ENCODE measurements around the gene PRIMPOL.
"Not testable (repeated sequence)": the region's sequence is repeated elsewhere in the genome, so short reads cannot be mapped to it uniquely, and the experiment has no call there.

PRIMPOL gene

GRCh38 chr4:184636897-184637296 is 12.6 kb upstream of the PRIMPOL start:
- no peak for DNase-seq (ENCODE audit: low spot score)

DNA sequence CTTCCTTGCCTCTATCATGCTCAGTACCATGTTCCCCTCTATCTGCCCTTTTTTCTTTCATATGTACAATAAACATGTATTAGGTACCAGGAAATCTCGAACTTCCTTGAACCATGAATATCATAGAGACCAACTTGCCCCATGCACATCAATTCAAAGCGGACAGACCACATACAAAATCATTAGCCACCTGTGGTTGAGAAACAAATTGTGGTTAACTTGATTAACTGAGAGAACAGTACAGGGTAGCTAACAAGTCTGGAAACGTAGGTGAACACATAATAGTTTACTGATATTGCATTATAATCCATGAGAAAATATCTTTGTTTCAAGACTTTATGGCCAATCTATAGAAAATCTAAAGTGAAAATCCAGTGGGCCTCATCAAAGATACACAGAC is 8.5 kb upstream of the PRIMPOL start:
- DNase-seq (ENCODE audit: low spot score): no peak

DNA sequence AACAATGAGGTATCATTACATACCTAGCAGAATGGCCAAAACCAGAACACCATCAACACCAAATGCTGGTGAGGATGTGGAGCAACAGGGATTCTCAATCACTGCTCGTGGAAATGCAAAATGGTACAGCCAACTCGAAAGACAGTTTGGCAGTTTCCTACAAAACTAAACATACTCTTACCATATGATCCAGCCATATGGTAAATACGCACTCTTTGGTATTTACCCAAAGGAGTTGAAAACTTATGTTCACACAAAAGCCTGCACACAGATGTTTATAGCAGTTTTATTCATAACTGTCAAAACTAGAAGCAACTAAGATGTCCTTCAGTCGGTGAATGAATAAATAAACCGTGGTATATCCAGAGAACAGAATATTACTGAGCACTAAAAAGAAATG is 8.1 kb upstream of the PRIMPOL start:
- DNase-seq (ENCODE audit: low spot score): no peak

GRCh38 chr4:184643731-184644130 is 5.8 kb upstream of the PRIMPOL start:
- DNase-seq (ENCODE audit: low spot score): no peak

DNA sequence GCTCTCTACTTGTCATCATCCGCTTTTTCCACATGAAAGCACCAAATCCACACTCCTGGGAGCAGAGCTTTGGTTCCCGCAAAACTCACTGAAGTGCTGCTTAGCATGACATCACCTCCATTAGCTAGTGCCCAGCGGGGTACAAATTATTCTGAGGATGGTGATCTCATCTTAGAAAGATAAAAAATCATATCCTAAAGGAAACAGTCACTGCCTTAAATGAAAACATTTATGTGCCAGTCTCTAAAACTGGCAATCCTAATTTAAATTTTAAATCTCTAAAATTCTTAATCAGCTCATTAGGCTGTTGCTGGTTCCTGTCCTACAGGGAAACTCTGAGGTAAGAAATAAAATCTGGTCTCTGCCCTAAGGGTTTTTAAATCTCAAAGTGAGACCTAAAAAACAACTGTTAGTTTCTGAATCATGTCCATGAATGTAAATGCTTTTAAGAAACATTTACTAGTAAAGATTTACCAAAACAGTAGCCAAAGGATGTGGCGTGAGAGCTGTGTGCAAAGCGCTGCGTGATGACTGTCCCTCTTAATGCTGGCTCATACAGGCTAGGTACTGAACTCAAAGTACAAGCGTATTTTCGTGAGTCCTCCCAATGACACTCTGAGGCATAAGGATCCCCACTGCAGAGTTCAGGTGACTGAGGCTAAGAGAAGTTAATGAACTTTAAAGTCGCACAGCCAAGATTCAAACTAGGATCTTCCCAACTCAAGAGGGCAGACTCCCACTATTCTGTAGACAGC is 4.8 kb upstream of the PRIMPOL start:
- DNase-seq (ENCODE audit: low spot score): no peak

GRCh38 chr4:184645904-184646610 is 3.5 kb upstream of the PRIMPOL start:
- DNase-seq (ENCODE audit: low spot score): no peak

- no peak for DNase-seq (ENCODE audit: low spot score)
Measured at GRCh38 chr4:184647266-184648053, 2.1 kb upstream of the PRIMPOL start.

DNA sequence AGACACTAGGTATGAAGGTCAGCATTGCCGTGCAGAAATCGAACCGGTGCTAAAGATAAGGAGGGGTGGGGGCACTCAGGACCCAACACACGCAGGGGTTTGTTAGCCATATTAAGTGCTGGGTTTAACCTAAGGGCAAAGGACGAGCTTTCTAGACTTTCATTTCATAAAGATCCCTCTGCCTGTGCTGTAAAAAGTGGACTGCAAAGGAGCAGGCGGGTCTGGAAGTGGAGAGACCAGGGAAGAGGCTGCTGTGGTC is 1.6 kb upstream of the PRIMPOL start:
- DNase-seq (ENCODE audit: low spot score): no peak

- peak; percentile 76 for DNase-seq (ENCODE audit: low spot score)
Measured at GRCh38 chr4:184648313-184649025, 1.1 kb upstream of the PRIMPOL start.

DNA sequence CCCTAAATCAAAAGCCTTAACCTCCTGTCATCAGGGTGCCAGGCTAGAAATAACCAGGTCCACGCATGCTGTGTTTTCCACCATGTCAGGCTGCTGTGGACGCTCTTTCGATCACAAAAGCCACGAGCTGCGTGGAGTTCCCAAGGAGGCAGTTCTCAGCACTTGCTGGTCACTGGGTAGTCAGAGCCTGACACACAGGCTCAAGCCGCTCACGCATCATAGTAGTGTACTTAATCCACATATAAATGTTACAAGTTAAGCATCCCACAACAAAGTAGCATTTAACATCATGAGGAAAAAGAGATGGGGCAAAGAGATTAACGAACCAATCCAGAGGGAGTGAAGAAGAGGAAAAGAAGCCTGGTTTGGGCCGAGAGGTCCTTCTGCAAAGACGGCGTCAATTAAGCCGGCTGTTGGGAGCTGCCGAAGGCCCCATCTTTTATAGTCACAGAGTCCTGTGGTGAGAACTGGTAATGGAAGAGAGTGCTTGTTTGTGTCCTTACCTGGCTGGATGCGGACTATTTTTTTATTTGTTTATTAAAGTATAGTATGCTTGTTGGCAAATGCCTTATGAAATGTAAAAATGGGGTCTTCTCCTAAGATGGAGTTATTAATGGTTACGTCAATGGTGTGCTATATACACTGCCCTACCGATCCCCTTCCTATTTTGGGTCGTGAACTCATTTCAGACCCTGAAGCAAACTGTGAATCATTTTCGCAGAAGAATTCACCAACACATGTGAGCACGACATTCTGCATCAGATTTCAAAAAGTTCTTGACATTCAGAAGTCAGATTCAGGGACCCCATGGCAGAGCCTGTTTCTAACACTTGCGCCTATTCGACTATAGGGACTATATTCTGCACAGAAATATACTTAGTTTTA is 675 bp downstream of the PRIMPOL start:
- no peak for DNase-seq (ENCODE audit: low spot score)

DNA sequence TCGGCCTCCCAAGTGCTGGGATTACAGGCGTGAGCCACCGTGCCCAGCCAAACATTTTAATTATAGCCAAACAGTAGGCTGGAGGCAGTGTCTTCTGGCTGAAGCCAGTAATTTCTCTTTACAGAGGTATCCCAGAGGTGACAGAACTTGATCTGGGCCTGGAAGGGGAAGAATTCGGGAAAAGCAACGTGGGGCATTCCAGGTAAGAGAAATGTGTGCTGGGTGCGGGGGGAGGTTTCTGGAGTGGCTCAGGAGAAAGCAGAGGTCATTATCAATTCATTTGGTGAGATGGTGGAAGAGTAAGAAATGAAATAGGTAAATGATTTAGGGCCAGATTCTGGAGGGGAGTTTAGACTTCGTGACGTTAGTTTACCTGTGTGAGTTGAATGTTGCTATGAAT is 2.4 kb downstream of the PRIMPOL start:
- no peak for DNase-seq (ENCODE audit: low spot score)

- not testable (repeated sequence) for DNase-seq (ENCODE audit: low spot score)
Measured at GRCh38 chr4:184652681-184653080, 3.1 kb downstream of the PRIMPOL start.

DNA sequence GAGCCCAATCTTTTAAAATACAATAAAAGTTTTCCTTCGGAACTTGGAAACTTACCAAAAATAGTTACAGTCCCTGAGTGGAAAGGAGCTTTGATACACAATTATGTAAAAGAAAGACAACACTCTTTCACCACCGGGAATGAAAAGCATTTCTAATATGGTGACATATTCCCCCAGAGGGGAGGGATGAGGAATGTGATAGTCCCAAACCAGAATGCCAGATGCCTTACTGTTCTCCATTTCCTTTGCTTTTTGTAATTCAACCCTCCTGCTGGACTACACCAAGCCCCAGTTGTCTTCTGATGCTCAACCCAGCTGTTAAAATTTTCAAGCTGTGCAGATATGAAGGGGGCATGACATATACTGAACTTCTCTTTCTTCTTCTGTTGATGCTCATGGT is 4.1 kb downstream of the PRIMPOL start:
- DNase-seq (ENCODE audit: low spot score): no peak

GRCh38 chr4:184655889-184656869 is 6.6 kb downstream of the PRIMPOL start:
- no peak for DNase-seq (ENCODE audit: low spot score)

- no peak for DNase-seq (ENCODE audit: low spot score)
Measured at GRCh38 chr4:184657144-184657543, 7.6 kb downstream of the PRIMPOL start.

DNA sequence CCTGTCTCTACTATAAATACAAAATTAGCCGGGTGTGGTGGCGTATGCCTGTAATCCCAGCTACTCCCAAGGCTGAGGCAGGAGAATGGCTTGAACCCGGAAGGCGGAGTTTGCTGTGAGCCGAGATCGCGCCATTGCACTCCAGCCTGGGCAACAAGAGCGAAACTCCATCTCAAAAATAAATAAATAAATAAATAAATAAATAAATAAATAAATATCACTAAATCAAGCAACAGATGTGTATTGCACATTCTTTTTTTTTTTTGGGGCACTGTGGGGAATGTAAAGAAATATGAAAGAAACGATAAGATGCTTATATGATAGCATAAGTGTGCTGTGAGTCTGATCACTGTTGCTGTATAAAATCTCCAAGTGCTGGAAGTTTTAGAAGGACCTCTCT is 8.3 kb downstream of the PRIMPOL start:
- DNase-seq (ENCODE audit: low spot score): not testable (repeated sequence)

- no peak for DNase-seq (ENCODE audit: low spot score)
Measured at GRCh38 chr4:184660978-184661377, 11.4 kb downstream of the PRIMPOL start.

GRCh38 chr4:184662236-184662635 is 12.7 kb downstream of the PRIMPOL start:
- no peak for DNase-seq (ENCODE audit: low spot score)

DNA sequence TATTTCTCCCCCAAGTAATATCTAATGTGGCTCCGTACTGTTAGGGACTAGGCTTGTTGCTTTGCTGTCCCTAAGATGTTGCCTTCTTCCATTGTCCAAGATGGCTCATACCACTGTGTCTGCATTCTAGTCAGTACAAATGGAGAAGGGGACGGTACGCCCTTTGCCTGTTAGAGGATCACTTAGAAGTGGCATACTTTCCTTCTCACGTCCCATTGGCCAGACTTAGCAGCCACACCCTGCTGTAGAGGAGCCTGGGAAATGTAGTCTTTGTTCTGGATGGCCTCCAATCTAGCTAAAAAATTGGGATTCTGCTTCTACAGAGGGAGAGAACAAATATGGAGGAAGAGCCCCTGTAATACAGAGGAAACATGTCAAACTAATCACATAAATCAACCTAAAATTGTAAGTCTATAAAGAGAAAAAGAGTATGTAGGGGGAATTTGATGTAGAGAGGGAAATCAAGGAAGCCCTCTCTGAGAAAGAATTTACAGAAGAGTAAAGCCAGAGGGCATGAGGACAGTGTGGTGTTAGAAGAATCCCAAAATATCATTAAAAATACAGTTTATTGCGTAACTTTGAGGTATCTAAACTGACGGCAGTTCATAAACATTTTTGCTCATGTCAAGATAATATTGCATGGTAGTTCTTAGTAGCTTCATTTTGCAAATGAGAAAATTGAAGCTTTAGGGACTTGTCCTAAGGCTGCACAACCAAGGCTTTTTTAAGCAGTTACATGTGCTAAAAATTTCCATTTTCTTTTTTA is 15.1 kb downstream of the PRIMPOL start:
- DNase-seq (ENCODE audit: low spot score): no peak

All from left forelimb (tissue), 1 donor.